Measurements from ENCODE around the gene PSMD9.

Gene PSMD9

DNA sequence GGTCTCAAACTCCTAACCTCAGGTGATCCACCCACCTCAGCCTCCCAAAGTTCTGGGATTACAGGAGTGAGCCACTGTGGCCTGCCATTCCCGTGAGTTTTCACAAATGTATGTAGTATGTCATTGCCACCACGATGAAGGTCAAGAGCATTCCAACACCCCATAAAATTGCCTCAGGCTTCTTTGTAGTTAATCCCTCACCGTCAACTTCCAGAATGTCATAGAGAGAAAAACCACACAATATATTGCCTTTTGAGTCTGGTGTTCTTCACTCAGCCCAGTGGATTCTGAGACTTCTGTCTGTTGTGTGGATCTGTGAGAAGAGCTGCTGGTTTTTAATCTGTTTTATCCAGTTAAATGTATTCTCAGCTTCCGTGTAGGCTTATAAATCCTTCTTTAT is 17.2 kb downstream of the PSMD9 start:
- Histone ChIP-seq H3K9me2 (replicated peaks; ENCODE audit: insufficient read depth, low read length) (no peaks in the 10 kb centered on the region), H3K4me1 (ENCODE audit: low read length) (no peaks in the 10 kb centered on the region), H3K4me2 (ENCODE audit: low read depth, low read length) (no peak overlapping the region), H3K36me3 (replicated peaks; ENCODE audit: insufficient read depth, low read length) (no peaks in the 10 kb centered on the region), H3K9me3 (replicated peaks; ENCODE audit: insufficient read depth, low read length) (no peaks in the 10 kb centered on the region), H2AFZ (ENCODE audit: low read length) (no peak overlapping the region), H3K27me3 (replicated peaks; ENCODE audit: insufficient read depth, low read length) (no peaks in the 10 kb centered on the region), H3F3A (ENCODE audit: insufficient read depth, low read length) (no peaks in the 10 kb centered on the region), H3K27ac (ENCODE audit: low read length) (no peak overlapping the region), H3K9ac (ENCODE audit: low read length) (no peak overlapping the region), H4K20me1 (ENCODE audit: insufficient read depth, low read length) (no peaks in the 10 kb centered on the region), H3K4me3 (ENCODE audit: low read length) (no peak overlapping the region), H3K79me2 (ENCODE audit: low read length) (no peaks in the 10 kb centered on the region)
- TF ChIP-seq EZH2 (optimal IDR thresholded peaks at IDR 0.05; ENCODE audit: low read depth, low read length) (no peak), EZH2phosphoT487 (IDR thresholded peaks at IDR 0.05; ENCODE audit: low read length) (no peak)
- TF ChIP-seq, protein P1, sequence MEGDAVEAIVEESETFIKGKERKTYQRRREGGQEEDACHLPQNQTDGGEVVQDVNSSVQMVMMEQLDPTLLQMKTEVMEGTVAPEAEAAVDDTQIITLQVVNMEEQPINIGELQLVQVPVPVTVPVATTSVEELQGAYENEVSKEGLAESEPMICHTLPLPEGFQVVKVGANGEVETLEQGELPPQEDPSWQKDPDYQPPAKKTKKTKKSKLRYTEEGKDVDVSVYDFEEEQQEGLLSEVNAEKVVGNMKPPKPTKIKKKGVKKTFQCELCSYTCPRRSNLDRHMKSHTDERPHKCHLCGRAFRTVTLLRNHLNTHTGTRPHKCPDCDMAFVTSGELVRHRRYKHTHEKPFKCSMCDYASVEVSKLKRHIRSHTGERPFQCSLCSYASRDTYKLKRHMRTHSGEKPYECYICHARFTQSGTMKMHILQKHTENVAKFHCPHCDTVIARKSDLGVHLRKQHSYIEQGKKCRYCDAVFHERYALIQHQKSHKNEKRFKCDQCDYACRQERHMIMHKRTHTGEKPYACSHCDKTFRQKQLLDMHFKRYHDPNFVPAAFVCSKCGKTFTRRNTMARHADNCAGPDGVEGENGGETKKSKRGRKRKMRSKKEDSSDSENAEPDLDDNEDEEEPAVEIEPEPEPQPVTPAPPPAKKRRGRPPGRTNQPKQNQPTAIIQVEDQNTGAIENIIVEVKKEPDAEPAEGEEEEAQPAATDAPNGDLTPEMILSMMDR (IDR thresholded peaks at IDR 0.05; ENCODE audit: low read length): no peak
- no peak for DNase-seq

- no peaks in the 10 kb centered on the region; the same call in 1 of the 2 replicates for H3F3A ChIP-seq (ENCODE audit: insufficient read depth, low read length)
- no peak for TF ChIP-seq EZH2 (optimal IDR thresholded peaks at IDR 0.05; ENCODE audit: low read depth, low read length)
- TF ChIP-seq, protein P1 (IDR thresholded peaks at IDR 0.05; ENCODE audit: low read length): no peak
- no peak for TF ChIP-seq EZH2phosphoT487 (IDR thresholded peaks at IDR 0.05; ENCODE audit: low read length)
- no peak overlapping the region for H3K27ac ChIP-seq (ENCODE audit: low read length)
Measured at GRCh38 chr12:121908702-121909101, 20.1 kb downstream of the PSMD9 start.

DNA sequence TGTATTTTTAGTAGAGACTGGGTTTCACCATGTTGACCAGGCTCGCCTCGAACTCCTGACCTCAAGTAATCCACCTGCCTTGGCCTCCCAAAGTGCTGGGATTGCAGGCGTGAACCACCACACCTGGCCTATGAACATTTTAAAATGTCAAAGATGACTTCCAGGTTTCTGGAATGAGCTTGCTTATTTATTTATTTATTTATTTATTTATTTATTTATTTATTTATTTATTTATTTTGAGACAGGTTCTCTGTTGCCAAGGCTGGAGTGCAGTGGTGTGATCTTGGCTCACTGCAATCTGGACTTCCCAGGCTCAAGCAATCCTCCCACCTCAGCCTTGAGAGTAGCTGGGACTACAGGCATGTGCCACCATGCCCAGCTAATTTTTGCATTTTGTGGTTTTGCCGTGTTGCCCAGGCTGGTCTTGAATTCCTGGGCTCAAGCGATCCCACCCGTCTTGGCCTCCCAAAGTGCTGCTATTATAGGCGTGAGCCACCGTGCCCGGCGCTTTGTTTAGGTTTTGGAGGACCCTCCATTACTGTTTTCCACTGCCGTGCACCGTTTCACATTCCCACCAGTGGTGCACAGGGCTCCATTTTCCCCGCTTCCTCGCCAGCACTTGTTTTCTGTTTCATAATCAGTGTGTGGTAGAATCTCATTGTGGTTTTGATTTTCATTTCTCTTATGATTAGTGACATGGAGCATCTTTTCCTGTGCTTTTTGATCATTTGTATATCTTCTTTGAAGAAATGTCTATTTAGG is 23.4 kb downstream of the PSMD9 start:
- Histone ChIP-seq H3F3A (ENCODE audit: insufficient read depth, low read length) (no peaks in the 10 kb centered on the region; the same call in 1 of the 2 replicates), H2AFZ (ENCODE audit: low read length) (no peak overlapping the region), H3K27me3 (replicated peaks; ENCODE audit: insufficient read depth, low read length) (no peaks in the 10 kb centered on the region), H4K20me1 (ENCODE audit: insufficient read depth, low read length) (no peaks in the 10 kb centered on the region), H3K36me3 (replicated peaks; ENCODE audit: insufficient read depth, low read length) (no peaks in the 10 kb centered on the region), H3K4me1 (ENCODE audit: low read length) (no peaks in the 10 kb centered on the region), H3K9me3 (replicated peaks; ENCODE audit: insufficient read depth, low read length) (no peaks in the 10 kb centered on the region), H3K4me3 (ENCODE audit: low read length) (no peak overlapping the region), H3K79me2 (ENCODE audit: low read length) (no peaks in the 10 kb centered on the region), H3K9ac (ENCODE audit: low read length) (no peak overlapping the region), H3K4me2 (ENCODE audit: low read depth, low read length) (no peak overlapping the region), H3K27ac (ENCODE audit: low read length) (no peak overlapping the region), H3K9me2 (replicated peaks; ENCODE audit: insufficient read depth, low read length) (no peaks in the 10 kb centered on the region)
- DNase-seq: no peak
- no peak for TF ChIP-seq EZH2 (optimal IDR thresholded peaks at IDR 0.05; ENCODE audit: low read depth, low read length)
- TF ChIP-seq EZH2phosphoT487 (IDR thresholded peaks at IDR 0.05; ENCODE audit: low read length): no peak
- TF ChIP-seq, protein P1 (IDR thresholded peaks at IDR 0.05; ENCODE audit: low read length): no peak

More at GRCh38 chr12:121908702-121909101, 20.1 kb downstream of the PSMD9 start:
- Histone ChIP-seq H2AFZ (ENCODE audit: low read length) (no peak overlapping the region), H3K4me1 (ENCODE audit: low read length) (no peaks in the 10 kb centered on the region), H3K9me2 (replicated peaks; ENCODE audit: insufficient read depth, low read length) (no peaks in the 10 kb centered on the region), H4K20me1 (ENCODE audit: insufficient read depth, low read length) (no peaks in the 10 kb centered on the region), H3K4me2 (ENCODE audit: low read depth, low read length) (no peak overlapping the region), H3K36me3 (replicated peaks; ENCODE audit: insufficient read depth, low read length) (no peaks in the 10 kb centered on the region), H3K9ac (ENCODE audit: low read length) (no peak overlapping the region), H3K27me3 (replicated peaks; ENCODE audit: insufficient read depth, low read length) (no peaks in the 10 kb centered on the region), H3K4me3 (ENCODE audit: low read length) (no peak overlapping the region), H3K9me3 (replicated peaks; ENCODE audit: insufficient read depth, low read length) (no peaks in the 10 kb centered on the region), H3K79me2 (ENCODE audit: low read length) (no peaks in the 10 kb centered on the region)
- DNase-seq: no peak
